Measurements from ENCODE around the gene CADM3. TPM values are rescaled to one million over a fixed set of nuclear protein-coding genes. Genes with fewer than 3 reads are reported as not detected.

Gene CADM3
- total RNA-seq, 1 donor from 2014 or later = 5.8 TPM

- H3K9me3 Mint-ChIP-seq = peaks cover 6% of the 10 kb centered on the region
- no peak overlapping the region for H3K27ac Mint-ChIP-seq
- peaks cover 51% of the 10 kb centered on the region for H3K27me3 Mint-ChIP-seq
- TF ChIP-seq CTCF (conservative IDR thresholded peaks at IDR 0.05) = no peak
- no peak overlapping the region for H3K4me3 Mint-ChIP-seq
- DNase-seq (ENCODE audit: extremely low spot score, unreplicated experiment) = no peak
- H3K4me1 Mint-ChIP-seq (ENCODE audit: unreplicated experiment) = peaks cover 5% of the 10 kb centered on the region
- no peaks in the 10 kb centered on the region for H3K36me3 Mint-ChIP-seq
Measured at GRCh38 chr1:159175571-159175970, 4.2 kb downstream of the CADM3 start.

GRCh38 chr1:159177272-159177907 lies 6.0 kb downstream of the CADM3 start:
- Mint-ChIP-seq H3K4me3 (no peak overlapping the region), H3K4me1 (ENCODE audit: unreplicated experiment) (no peaks in the 10 kb centered on the region), H3K27ac (no peak overlapping the region), H3K27me3 (peaks cover 48% of the 10 kb centered on the region), H3K36me3 (no peaks in the 10 kb centered on the region), H3K9me3 (peaks cover 6% of the 10 kb centered on the region)
- DNase-seq (ENCODE audit: extremely low spot score, unreplicated experiment) = no peak
- no peak for TF ChIP-seq CTCF (conservative IDR thresholded peaks at IDR 0.05)

- DNase-seq (ENCODE audit: extremely low spot score, unreplicated experiment) = no peak
- no peaks in the 10 kb centered on the region for H3K36me3 Mint-ChIP-seq
- H3K27me3 Mint-ChIP-seq = peaks cover 28% of the 10 kb centered on the region
- peaks cover 6% of the 10 kb centered on the region for H3K9me3 Mint-ChIP-seq
- no peak overlapping the region for H3K27ac Mint-ChIP-seq
- no peaks in the 10 kb centered on the region for H3K4me1 Mint-ChIP-seq (ENCODE audit: unreplicated experiment)
- H3K4me3 Mint-ChIP-seq = no peak overlapping the region
- no peak for TF ChIP-seq CTCF (conservative IDR thresholded peaks at IDR 0.05)
Measured at GRCh38 chr1:159179906-159180305, 8.5 kb downstream of the CADM3 start.

- H3K4me1 Mint-ChIP-seq (ENCODE audit: unreplicated experiment) = no peaks in the 10 kb centered on the region
- TF ChIP-seq CTCF (conservative IDR thresholded peaks at IDR 0.05) = no peak
- no peaks in the 10 kb centered on the region for H3K36me3 Mint-ChIP-seq
- peaks cover 6% of the 10 kb centered on the region for H3K9me3 Mint-ChIP-seq
- H3K4me3 Mint-ChIP-seq = no peak overlapping the region
- no peak overlapping the region for H3K27ac Mint-ChIP-seq
- peaks cover 27% of the 10 kb centered on the region for H3K27me3 Mint-ChIP-seq
- no peak for DNase-seq (ENCODE audit: extremely low spot score, unreplicated experiment)
Measured at GRCh38 chr1:159180516-159180915, 9.1 kb downstream of the CADM3 start.

GRCh38 chr1:159181328-159182024 lies 10.1 kb downstream of the CADM3 start:
- Mint-ChIP-seq H3K9me3 (peaks cover 6% of the 10 kb centered on the region), H3K4me1 (ENCODE audit: unreplicated experiment) (no peaks in the 10 kb centered on the region), H3K27me3 (peaks cover 35% of the 10 kb centered on the region), H3K27ac (no peak overlapping the region), H3K36me3 (no peaks in the 10 kb centered on the region), H3K4me3 (no peak overlapping the region)
- TF ChIP-seq CTCF (conservative IDR thresholded peaks at IDR 0.05) = no peak
- no peak for DNase-seq (ENCODE audit: extremely low spot score, unreplicated experiment)

Measured in type B pancreatic cell (in vitro differentiated cells).